HG03354 (cell line): ENCODE results near the gene C6orf141.

Experiments used
- ATAC-seq: cut with Tn5 transposase; IDR thresholded peaks from one replicate; pipeline ENCODE4 v1.9.1; 2021; ENCODE audit warnings: mild to moderate bottlenecking; ENCODE audit not compliant: unreplicated experiment, poor library complexity, severe bottlenecking

The C6orf141 gene

GRCh38 chr6:49550492-49551077 is at the start of gene C6orf141:
Gene C6orf141 (plus strand): TSS chr6:49550668. CDS start chr6:49550793, 125 bp downstream.
- ATAC-seq, result peak; percentile 76

DNA sequence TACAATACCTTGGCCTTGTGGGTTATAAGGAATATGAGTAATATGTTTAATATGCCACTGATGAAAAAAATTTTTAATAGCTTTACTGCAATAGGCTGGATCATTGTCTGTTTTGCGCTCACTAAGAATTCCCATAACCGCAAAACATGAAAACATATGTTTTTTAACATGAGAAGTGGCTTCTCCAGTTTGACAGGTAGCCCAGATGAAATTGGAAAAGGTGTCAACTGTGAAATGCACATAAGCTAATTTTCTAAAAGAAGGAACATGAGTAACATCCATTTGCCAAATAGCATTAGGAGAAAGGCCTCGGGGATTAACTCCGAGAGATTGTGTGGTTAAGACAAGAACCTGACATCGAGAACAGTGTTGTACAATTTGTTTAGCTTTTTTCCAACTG is 45.8 kb upstream of the C6orf141 start:
- ATAC-seq, result no peak

- no peak for ATAC-seq
Measured at GRCh38 chr6:49506569-49507111, 43.8 kb upstream of the C6orf141 start.

- no peak for ATAC-seq
Measured at GRCh38 chr6:49509342-49509741, 41.1 kb upstream of the C6orf141 start.

DNA sequence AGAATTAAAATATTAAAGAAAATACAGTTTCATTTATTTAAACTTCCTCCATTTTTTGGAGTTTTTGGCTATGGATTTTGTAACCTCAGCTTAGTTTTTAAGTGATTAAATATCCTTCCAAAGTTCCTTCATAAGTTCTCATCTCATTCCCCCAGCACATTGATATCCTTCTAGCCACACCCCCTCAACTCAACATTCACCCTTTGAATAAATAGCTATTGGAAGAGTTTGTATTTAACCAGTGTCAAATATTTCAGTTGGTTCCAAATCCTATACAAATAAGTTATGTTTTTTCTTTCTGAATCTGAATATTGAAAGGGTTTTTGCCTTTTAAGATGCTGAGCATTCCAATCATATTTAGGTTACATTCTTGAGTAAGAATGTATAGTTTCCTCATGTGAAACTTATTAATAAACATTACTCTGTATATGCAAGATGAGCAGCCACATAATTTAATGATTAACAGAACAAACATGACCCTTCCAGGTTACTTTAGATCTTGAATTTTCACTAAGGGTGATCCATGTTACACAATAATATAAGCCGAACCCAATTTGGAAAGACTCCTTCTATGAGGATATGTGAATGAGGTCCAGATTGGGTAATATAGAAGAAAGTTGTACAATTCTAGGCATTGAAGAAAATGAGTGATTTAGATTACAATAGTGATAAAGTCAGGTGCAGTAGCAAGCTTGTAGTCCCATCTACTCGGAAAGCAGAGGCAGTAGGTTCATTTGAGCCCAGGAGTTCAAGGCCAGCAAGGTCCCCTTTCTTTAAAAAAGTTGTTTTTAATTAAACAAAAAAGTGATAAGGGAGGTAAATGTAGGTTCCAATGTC is 37.1 kb upstream of the C6orf141 start:
- ATAC-seq, result no peak

DNA sequence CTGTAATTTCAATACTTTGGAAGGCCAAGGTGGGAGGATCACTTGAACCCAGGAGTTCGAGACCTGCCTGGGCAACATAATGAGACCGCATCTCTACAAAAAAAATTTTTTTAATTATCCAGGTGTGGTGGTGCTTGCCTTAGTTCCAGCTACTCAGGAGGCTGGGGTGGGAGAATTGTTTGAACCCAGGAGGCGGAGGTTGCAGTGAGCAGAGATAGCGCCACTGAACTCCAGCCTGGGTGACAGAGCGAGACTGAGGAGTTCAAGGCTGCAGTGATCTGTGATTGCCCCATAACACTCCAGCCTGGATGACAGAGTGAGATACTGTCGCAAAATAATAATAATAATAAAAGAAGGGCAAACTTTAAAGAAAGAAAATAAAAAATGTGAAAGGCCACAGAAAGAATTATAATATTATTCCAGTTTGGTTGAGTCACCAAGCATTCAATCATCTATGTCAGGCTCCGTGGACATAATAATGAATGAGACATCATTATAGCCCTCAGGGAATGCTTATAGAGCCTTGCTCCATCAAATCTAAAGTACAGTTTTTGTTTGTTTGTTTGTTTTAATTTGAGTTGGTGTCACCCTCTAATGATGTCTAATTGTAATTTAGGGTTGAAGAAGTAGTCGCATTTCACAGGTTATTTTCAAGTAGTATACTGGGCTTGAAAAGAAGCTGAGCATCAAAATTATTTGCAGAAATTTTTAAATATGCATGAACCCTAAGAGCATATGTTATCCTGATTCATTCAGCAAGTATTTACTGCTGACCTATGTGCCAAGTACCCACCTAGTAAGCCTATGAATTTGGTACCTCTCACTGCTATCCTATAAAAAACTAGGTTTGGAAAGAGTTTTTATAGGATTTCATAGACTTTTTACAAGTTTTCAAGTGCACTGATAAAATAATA is 35.6 kb upstream of the C6orf141 start:
- ATAC-seq, result no peak

DNA sequence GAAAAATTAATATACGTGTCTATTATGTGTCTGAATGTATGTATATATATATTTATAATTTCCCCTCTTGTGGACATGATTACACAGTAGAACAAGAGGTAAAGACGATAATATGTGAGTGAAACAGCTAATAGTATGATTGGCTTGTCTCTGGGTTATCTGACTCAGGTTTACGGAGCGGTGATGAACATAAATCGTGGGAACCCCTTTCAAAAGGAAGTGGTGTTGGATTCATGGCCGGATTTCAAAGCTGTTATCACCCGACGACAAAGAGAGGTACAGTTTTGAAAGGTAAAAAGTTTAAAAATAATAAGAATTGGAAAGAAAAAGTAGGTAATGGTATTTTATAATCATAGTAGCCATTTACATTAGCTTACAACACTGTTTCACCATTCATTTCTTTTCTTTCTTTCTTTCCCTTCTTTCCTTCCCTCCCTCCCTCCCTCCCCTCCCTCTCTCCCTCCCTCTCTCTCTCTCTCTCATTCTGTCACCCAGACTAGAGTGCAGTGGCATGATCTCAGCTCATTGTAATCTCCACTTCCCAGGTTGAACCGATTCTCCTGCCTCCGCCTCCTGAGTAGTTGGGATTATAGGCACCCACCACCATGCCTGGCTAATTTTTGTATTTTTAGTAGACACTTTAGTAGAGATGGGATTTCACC is 34.9 kb upstream of the C6orf141 start:
- ATAC-seq, result no peak

GRCh38 chr6:49516147-49516505 is 34.3 kb upstream of the C6orf141 start:
- no peak for ATAC-seq

DNA sequence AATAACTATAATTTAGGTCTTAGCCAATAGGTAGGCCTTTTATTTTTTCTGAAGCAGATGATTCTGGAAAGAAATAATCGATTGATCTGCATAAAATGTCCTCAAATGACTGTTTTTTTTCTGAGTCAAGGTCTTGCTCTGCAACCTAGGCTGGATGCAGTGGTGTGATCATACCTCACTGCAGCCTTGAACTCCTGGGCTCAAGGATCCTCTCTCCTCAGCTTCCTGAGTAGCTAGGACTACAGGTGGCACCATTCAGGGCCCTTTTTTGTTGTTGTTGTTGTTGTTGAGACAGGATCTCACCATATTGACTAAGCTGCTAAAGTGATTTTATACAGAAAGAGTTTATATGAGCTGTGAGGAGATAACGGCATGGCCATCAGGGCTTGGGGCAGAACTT is 32.5 kb upstream of the C6orf141 start:
- no peak for ATAC-seq

GRCh38 chr6:49519660-49520059 is 30.8 kb upstream of the C6orf141 start:
- peak; percentile 91 for ATAC-seq

- no peak for ATAC-seq
Measured at GRCh38 chr6:49522710-49523593, 27.5 kb upstream of the C6orf141 start.

DNA sequence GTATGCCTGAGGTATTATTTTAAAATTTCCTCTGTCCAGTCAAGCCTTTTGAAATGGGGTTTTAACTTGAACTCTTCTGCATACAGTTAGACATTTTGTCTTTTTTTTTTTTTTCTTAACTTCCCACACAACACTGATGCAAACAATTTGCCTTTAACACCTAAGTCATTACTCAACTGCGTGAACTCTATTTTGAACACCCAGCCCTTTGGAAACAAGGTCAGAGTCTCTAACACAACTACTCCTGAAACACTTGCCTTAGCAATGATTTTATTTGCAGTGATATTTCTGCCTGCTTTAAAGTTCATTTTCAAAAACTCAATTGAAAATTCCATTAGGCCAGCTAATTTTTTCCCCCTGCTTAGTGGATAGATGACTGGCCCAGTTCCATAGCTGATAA is 26.6 kb upstream of the C6orf141 start:
- no peak for ATAC-seq

GRCh38 chr6:49524541-49524940 is 25.9 kb upstream of the C6orf141 start:
- ATAC-seq, result no peak

GRCh38 chr6:49526598-49526997 is 23.9 kb upstream of the C6orf141 start:
- no peak for ATAC-seq

DNA sequence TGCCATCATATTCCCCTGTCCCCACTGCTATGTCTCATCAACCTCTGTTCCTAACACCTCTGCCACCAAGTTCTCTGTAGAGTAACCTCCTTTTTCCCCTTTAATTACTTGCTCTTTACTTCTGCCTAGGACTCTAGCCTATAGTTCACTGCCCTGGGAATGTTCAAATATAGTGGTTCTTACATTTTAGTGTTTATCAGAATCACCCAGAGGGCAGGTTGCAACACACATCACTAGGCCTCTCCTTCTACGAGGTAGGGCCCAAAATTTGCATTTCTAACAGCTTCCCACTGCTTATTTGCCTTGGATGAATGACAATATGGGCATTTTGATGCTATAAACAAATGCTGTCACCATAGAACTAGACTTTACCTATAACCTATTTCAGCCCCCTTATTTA is 23.1 kb upstream of the C6orf141 start:
- ATAC-seq, result no peak

- no peak for ATAC-seq
Measured at GRCh38 chr6:49528571-49528970, 21.9 kb upstream of the C6orf141 start.

GRCh38 chr6:49530141-49530776 is 20.2 kb upstream of the C6orf141 start:
- no peak for ATAC-seq
